NCI-H2227 (cell line): ENCODE data around the gene VIL1.

Source experiments
- DNase-seq: peaks from one replicate; lab custom pipeline; 2025; ENCODE audit not compliant: unreplicated experiment; lab: John Stamatoyannopoulos, UW

The VIL1 gene

GRCh38 chr2:218435003-218435982 lies 16.4 kb downstream of the VIL1 start:
- DNase-seq, result no peak

GRCh38 chr2:218436992-218437391 lies 18.1 kb downstream of the VIL1 start:
- no peak for DNase-seq

GRCh38 chr2:218437969-218438368 lies 19.0 kb downstream of the VIL1 start:
- DNase-seq, result no peak

GRCh38 chr2:218438596-218438995 lies 19.7 kb downstream of the VIL1 start:
- no peak for DNase-seq

GRCh38 chr2:218444692-218445357 lies 25.9 kb downstream of the VIL1 start:
- DNase-seq, result no peak

GRCh38 chr2:218445602-218446001 lies 26.7 kb downstream of the VIL1 start:
- DNase-seq, result no peak

GRCh38 chr2:218446547-218446946 lies 27.6 kb downstream of the VIL1 start:
- no peak for DNase-seq

- DNase-seq, result no peak
Measured at GRCh38 chr2:218447072-218447471, 28.1 kb downstream of the VIL1 start.

GRCh38 chr2:218448934-218449333 lies 30.0 kb downstream of the VIL1 start:
- DNase-seq, result no peak

GRCh38 chr2:218452079-218452478 lies 33.2 kb downstream of the VIL1 start:
- no peak for DNase-seq

GRCh38 chr2:218456849-218457248 lies 37.9 kb downstream of the VIL1 start:
- DNase-seq, result no peak

- DNase-seq, result no peak
Measured at GRCh38 chr2:218458598-218458997, 39.7 kb downstream of the VIL1 start.

GRCh38 chr2:218465987-218466633 lies 47.2 kb downstream of the VIL1 start:
- DNase-seq, result peak; percentile 25

GRCh38 chr2:218470448-218470847 lies 51.5 kb downstream of the VIL1 start:
- no peak for DNase-seq

GRCh38 chr2:218471036-218471435 lies 52.1 kb downstream of the VIL1 start:
- DNase-seq, result no peak

GRCh38 chr2:218471982-218472381 lies 53.1 kb downstream of the VIL1 start:
- no peak for DNase-seq

- DNase-seq, result no peak
Measured at GRCh38 chr2:218472988-218473387, 54.1 kb downstream of the VIL1 start.

- no peak for DNase-seq
Measured at GRCh38 chr2:218474527-218474926, 55.6 kb downstream of the VIL1 start.

- no peak for DNase-seq
Measured at GRCh38 chr2:218476676-218477075, 57.8 kb downstream of the VIL1 start.

GRCh38 chr2:218477247-218477646 lies 58.3 kb downstream of the VIL1 start:
- no peak for DNase-seq

- no peak for DNase-seq
Measured at GRCh38 chr2:218478544-218478943, 59.6 kb downstream of the VIL1 start.

- DNase-seq, result no peak
Measured at GRCh38 chr2:218479595-218479994, 60.7 kb downstream of the VIL1 start.
